ENCODE data around the gene PCP2.

The PCP2 gene

DNA sequence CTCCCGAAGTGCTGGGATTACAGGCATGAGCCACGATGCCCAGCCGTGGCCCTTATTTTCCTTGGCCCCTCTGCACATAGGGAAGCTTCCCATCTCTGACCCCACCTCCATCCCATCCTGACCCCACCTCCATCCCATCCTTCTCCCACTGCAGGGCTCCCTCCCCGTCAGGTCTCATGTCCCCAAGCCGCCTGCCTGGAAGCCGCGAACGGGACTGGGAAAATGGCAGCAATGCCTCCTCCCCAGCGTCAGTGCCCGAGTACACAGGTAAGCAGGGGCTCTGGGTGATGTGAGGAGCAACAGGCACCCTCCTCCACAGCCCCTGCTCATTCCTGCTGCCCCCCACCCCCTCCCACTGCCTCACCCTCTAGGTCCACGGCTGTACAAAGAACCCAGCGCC lies 16.3 kb downstream of the PCP2 start:
- no peak overlapping the region for H3K4me3 ChIP-seq (ENCODE audit: low read length)
- DNase-seq (ENCODE audit: low read depth), result no peak
- TF ChIP-seq, protein P1, sequence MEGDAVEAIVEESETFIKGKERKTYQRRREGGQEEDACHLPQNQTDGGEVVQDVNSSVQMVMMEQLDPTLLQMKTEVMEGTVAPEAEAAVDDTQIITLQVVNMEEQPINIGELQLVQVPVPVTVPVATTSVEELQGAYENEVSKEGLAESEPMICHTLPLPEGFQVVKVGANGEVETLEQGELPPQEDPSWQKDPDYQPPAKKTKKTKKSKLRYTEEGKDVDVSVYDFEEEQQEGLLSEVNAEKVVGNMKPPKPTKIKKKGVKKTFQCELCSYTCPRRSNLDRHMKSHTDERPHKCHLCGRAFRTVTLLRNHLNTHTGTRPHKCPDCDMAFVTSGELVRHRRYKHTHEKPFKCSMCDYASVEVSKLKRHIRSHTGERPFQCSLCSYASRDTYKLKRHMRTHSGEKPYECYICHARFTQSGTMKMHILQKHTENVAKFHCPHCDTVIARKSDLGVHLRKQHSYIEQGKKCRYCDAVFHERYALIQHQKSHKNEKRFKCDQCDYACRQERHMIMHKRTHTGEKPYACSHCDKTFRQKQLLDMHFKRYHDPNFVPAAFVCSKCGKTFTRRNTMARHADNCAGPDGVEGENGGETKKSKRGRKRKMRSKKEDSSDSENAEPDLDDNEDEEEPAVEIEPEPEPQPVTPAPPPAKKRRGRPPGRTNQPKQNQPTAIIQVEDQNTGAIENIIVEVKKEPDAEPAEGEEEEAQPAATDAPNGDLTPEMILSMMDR (conservative IDR thresholded peaks at IDR 0.05; ENCODE audit: low read depth, low read length), result no peak

DNA sequence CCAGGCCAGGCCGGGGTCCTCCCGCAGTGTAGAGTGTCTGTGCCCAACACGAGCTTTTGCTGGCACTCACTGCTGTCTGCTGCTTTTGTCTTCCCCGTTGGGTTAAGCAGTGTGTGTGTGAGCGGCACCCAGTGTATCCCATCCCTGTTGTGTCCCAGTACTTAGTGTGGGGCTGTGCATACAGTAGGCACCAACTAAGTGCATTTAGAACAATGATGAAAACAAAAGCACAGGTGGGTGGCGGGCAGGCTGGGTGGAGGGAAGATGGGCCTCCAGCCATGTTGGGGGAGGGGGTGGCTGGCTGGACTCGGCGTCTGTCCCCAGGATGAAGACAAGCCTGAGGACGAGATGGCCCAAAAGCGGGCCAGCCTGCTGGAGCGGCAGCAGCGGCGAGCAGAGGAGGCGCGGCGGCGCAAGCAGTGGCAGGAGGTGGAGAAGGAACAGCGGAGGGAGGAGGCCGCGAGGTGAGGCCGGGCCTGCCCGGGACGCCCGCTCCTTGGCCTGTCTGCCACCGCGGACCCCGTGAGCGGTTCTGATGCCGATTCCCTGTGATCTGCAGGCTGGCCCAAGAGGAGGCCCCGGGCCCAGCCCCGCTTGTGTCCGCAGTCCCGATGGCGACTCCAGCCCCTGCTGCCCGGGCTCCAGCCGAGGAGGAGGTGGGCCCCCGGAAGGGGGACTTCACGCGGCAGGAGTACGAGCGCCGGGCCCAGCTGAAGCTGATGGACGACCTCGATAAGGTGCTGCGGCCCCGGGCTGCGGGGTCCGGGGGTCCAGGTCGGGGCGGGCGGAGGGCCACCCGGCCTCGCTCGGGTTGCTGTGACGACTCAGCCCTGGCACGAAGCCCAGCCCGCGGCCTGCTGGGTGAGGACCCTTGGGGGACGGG lies 18.4 kb downstream of the PCP2 start:
- no peak for DNase-seq (ENCODE audit: low read depth)
- TF ChIP-seq, protein P1 (conservative IDR thresholded peaks at IDR 0.05; ENCODE audit: low read depth, low read length), result no peak
- H3K4me3 ChIP-seq (ENCODE audit: low read length), result no peak overlapping the region

DNA sequence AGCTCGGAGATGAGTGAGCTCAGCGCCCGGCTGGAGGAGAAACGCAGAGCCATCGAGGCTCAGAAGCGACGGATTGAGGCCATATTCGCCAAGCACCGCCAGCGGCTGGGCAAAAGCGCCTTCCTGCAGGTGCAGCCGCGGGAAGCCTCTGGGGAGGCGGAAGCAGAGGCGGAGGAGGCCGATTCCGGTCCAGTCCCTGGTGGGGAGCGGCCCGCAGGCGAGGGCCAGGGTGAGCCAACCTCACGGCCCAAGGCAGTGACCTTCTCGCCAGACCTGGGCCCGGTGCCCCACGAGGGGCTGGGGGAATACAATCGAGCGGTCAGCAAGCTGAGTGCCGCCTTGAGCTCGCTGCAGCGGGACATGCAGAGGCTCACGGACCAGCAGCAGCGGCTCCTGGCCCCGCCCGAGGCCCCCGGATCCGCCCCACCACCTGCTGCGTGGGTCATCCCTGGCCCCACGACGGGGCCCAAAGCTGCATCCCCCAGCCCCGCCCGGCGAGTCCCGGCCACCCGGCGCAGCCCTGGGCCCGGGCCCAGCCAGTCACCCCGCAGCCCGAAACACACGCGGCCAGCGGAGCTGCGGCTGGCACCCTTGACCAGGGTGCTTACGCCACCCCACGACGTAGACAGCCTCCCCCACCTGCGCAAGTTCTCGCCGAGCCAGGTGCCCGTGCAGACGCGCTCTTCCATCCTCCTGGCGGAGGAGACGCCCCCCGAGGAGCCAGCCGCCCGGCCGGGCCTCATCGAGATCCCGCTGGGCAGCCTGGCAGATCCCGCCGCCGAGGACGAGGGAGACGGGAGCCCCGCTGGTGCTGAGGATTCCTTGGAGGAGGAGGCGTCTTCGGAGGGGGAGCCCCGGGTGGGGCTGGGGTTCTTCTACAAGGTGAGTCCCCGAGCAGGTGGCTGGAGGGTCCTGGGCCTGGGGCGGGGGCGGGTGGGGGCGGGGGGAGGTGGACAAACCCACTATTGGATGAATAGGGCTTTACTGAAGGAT lies 20.9 kb downstream of the PCP2 start:
- no peak overlapping the region for H3K4me3 ChIP-seq (ENCODE audit: low read length)
- no peak for DNase-seq (ENCODE audit: low read depth)
- TF ChIP-seq, protein P1 (conservative IDR thresholded peaks at IDR 0.05; ENCODE audit: low read depth, low read length), result no peak

DNA sequence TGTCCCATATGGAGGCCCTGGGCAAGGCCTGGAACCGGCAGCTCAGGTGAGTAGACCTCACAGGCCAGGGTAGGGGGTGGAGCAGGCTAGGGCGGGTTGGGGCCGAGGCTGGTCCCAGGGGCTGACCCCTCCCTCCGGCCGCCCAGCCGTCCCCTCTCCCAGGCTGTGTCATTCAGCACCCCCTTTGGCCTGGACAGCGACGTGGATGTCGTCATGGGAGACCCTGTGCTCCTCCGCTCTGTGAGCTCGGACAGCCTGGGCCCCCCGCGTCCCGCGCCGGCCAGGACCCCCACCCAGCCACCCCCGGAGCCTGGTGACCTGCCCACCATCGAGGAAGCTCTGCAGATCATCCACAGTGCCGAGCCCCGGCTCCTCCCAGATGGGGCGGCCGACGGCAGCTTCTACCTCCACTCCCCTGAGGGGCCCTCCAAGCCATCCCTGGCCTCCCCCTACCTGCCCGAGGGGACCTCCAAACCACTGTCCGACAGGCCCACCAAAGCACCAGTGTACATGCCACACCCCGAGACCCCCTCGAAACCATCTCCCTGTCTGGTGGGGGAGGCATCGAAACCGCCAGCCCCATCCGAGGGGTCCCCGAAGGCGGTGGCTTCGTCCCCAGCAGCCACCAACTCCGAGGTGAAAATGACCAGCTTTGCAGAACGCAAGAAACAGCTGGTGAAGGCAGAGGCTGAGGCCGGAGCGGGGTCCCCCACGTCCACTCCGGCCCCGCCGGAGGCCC lies 21.8 kb downstream of the PCP2 start:
- no peak for DNase-seq (ENCODE audit: low read depth)
- H3K4me3 ChIP-seq (ENCODE audit: low read length), result no peak overlapping the region
- TF ChIP-seq, protein P1 (conservative IDR thresholded peaks at IDR 0.05; ENCODE audit: low read depth, low read length), result no peak

DNA sequence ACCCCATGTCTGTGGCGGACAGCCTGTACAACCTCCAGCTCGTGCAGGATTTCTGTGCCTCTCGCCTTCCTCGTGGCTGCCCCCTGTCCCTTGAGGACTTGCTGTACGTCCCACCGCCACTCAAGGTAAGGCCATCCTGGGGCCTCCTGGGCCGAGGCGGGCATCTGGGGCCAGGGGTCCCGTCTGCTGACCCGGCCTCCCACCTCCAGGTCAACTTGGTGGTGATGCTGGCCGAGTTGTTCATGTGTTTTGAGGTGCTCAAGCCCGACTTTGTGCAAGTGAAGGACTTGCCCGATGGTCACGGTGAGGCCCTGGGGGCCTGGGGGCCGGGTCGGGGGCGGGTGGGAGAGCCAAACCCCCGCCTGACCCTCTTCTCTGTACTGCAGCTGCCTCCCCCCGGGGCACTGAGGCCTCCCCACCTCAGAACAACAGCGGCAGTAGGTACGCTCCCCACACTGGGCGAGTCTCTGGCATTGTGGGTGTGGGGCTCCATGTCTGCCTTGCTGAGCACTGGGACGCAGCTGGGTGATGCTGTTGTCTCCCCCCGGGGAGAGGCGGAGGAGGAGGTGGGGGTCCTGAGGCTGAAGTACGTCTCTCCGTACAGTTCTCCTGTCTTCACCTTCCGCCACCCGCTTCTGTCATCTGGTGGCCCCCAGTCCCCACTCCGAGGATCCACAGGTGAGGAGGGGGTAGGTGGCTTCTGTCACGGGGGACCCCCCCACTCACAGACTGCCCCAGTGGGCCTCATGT lies 22.9 kb downstream of the PCP2 start:
- TF ChIP-seq, protein P1 (conservative IDR thresholded peaks at IDR 0.05; ENCODE audit: low read depth, low read length), result no peak
- no peak for DNase-seq (ENCODE audit: low read depth)
- no peak overlapping the region for H3K4me3 ChIP-seq (ENCODE audit: low read length)

Data from retinal pigment epithelial cell (primary cell).